Gastroesophageal sphincter (tissue), 4 donors: ENCODE measurements around the gene NR2F6. TPM values are rescaled to one million over a fixed set of nuclear protein-coding genes. Genes with fewer than 3 reads are reported as not detected.

Experiments used
- ATAC-seq: fragments of 150-250 bp; one replicate; pipeline ENCODE4 v1.9.1; 2016; ENCODE audit warnings: mild to moderate bottlenecking, moderate library complexity
- H3K27ac ChIP-seq, 4 donors: fragments of 200-600 bp; sonication (generic) in 3 of 4; 1 replicate in 3 of 4; 2 replicates in 1 of 4; pipeline ENCODE4 v1.5.1; 2016 to 2019
- H3K27me3 ChIP-seq: fragments of 200-600 bp; sonication (generic); one replicate; pipeline ENCODE4 v1.5.1; 2019
- H3K36me3 ChIP-seq, 2 donors: fragments of 200-600 bp; sonication (generic); one replicate each; pipeline ENCODE4 v1.5.1; 2019; ENCODE audit warnings: control low read depth in 1 of 2
- H3K4me1 ChIP-seq, 3 donors: fragments of 200-600 bp; sonication (generic); 1 replicate in 2 of 3; 2 replicates in 1 of 3; pipeline ENCODE4 v1.5.1; 2016 to 2019; ENCODE audit warnings: control low read depth in 2 of 3
- H3K4me3 ChIP-seq, 2 donors: fragments of 200-600 bp; sonication (generic); one replicate each; pipeline ENCODE4 v1.5.1; 2019; ENCODE audit warnings: mild to moderate bottlenecking in 1 of 2, moderate library complexity in 1 of 2
- H3K9me3 ChIP-seq, 3 donors: fragments of 200-600 bp; sonication (generic); one replicate each; pipeline ENCODE4 v1.5.1; 2017 to 2019; ENCODE audit warnings: control low read depth in 2 of 3
- CTCF ChIP-seq, 4 experiments: fragments of 200-600 bp in 2 of 4; fragments of 450-650 bp in 2 of 4; sonication (generic) in 1 of 4; IDR thresholded peaks; one replicate each; pipeline ENCODE4 v1.5.1; 2017 to 2019; ENCODE audit warnings: antibody characterized with exemption in 4 of 4, mild to moderate bottlenecking in 2 of 4, moderate library complexity in 2 of 4
- EP300 ChIP-seq: sonication (generic); formaldehyde crosslinking; IDR thresholded peaks from one replicate; pipeline ENCODE4 v1.6.1; 2017; ENCODE audit warnings: antibody characterized with exemption, mild to moderate bottlenecking
- POLR2A ChIP-seq, 2 donors: fragments of 450-650 bp; IDR thresholded peaks; one replicate each; pipeline ENCODE4 v1.6.1; 2017; ENCODE audit warnings: antibody characterized with exemption in 2 of 2, mild to moderate bottlenecking in 2 of 2, moderate library complexity in 1 of 2
- POLR2AphosphoS5 ChIP-seq: sonication (generic); formaldehyde crosslinking; IDR thresholded peaks from one replicate; pipeline ENCODE4 v1.6.1; 2017; ENCODE audit warnings: antibody characterized with exemption
- WGBS, 2 donors: methylation state at CpG; one replicate each; pipeline ENCODE4 v1.1.5; 2018; ENCODE audit warnings: low coverage in 1 of 2; 5-methylcytosine and 5-hydroxymethylcytosine counted together
- total RNA-seq, 4 donors: library from RNA; depleted of rRNA; stranded (reverse); fragments of >200 nt; gene quantifications; one replicate each; pipeline ENCODE4 v1.1.0, GENCODE V29; 2016

NR2F6 gene
- total RNA-seq: 10 to 100 TPM; 33.9 to 71.9 (median 60.2) TPM

- H3K27ac ChIP-seq: peak within 1 kb of the TSS; percentile 74 to 94 (median 86)
- TF ChIP-seq POLR2A (IDR thresholded peaks at IDR 0.05) (peak; percentile 23 to 54), EP300 (no peak), POLR2AphosphoS5 (peak; percentile 53)
- H3K4me1 ChIP-seq: peaks cover 0 to 62% (median 31%) of the 10 kb centered on the region in 3 donors
- H3K27me3 ChIP-seq: no peaks in the 10 kb centered on the region
- H3K9me3 ChIP-seq: no peaks in the 10 kb centered on the region
- WGBS, 2 donors: no CpG with 5 or more reads among the region's 72 CpGs
- peaks cover 0 to 3% of the 10 kb centered on the region in 2 donors for H3K36me3 ChIP-seq
- H3K4me3 ChIP-seq: peak within 1 kb of the TSS; percentile 92 to 93
- no peak for ATAC-seq
These were observed at the start of gene NR2F6 for GRCh38 chr19:17245535-17245984. NR2F6 (minus strand) TSS chr19:17245919; CDS start chr19:17245220, 699 bp downstream.

- Histone ChIP-seq H3K4me3 (no peak overlapping the region), H3K9me3 (no peaks in the 10 kb centered on the region), H3K27ac (peak overlapping the region in 1 of 4 donors; percentile 54), H3K36me3 (peaks cover 0 to 29% of the 10 kb centered on the region in 2 donors), H3K27me3 (no peaks in the 10 kb centered on the region), H3K4me1 (peaks cover 0 to 33% (median 7%) of the 10 kb centered on the region in 3 donors)
- TF ChIP-seq CTCF (IDR thresholded peaks at IDR 0.05) (no peak), EP300 (no peak), POLR2AphosphoS5 (no peak), POLR2A (IDR thresholded peaks at IDR 0.05) (no peak)
- no peak for ATAC-seq
- 71 to 85% methylated on average over 4 to 24 of the region's 48 CpGs for WGBS, 2 donors
These were observed 48.6 kb upstream of the NR2F6 start for GRCh38 chr19:17294051-17294891.

- TF ChIP-seq CTCF (IDR thresholded peaks at IDR 0.05) (no peak), POLR2A (IDR thresholded peaks at IDR 0.05) (no peak), EP300 (no peak), POLR2AphosphoS5 (no peak)
- Histone ChIP-seq H3K27me3 (no peaks in the 10 kb centered on the region), H3K4me3 (no peak overlapping the region), H3K9me3 (no peaks in the 10 kb centered on the region), H3K4me1 (peaks cover 0 to 36% (median 7%) of the 10 kb centered on the region in 3 donors), H3K36me3 (peaks cover 0 to 29% of the 10 kb centered on the region in 2 donors), H3K27ac (peak overlapping the region in 2 of 4 donors; percentile 54 to 86)
- no peak for ATAC-seq
- WGBS, 2 donors: 90% methylated on average over 8 to 13 of the region's 14 CpGs
These were observed 47.9 kb upstream of the NR2F6 start for GRCh38 chr19:17293605-17294004.

GRCh38 chr19:17292301-17293074 is 46.8 kb upstream of the NR2F6 start:
- peak overlapping the region; percentile 15 to 91 (median 84) for H3K27ac ChIP-seq
- peak overlapping the region; percentile 28 to 58 for H3K4me3 ChIP-seq
- no peaks in the 10 kb centered on the region for H3K27me3 ChIP-seq
- H3K36me3 ChIP-seq: peaks cover 0 to 20% of the 10 kb centered on the region in 2 donors
- H3K9me3 ChIP-seq: no peaks in the 10 kb centered on the region
- peak; percentile 94 for ATAC-seq
- WGBS, 2 donors: 0% methylated on average over 4 of the region's 46 CpGs; no CpG with 5 or more reads in 1 of the 2 donors
- TF ChIP-seq POLR2A (IDR thresholded peaks at IDR 0.05): no peak
- TF ChIP-seq CTCF (IDR thresholded peaks at IDR 0.05): peak in 3 of 4 experiments; percentile 68 to 72 (median 72)
- no peak for TF ChIP-seq EP300
- TF ChIP-seq POLR2AphosphoS5: peak; percentile 29
- H3K4me1 ChIP-seq: peaks cover 0 to 36% (median 7%) of the 10 kb centered on the region in 3 donors

GRCh38 chr19:17289489-17289888 is 43.8 kb upstream of the NR2F6 start:
- no peaks in the 10 kb centered on the region for H3K27me3 ChIP-seq
- H3K36me3 ChIP-seq: peaks cover 0 to 5% of the 10 kb centered on the region in 2 donors
- no peak overlapping the region for H3K4me3 ChIP-seq
- peaks cover 0 to 36% (median 7%) of the 10 kb centered on the region in 3 donors for H3K4me1 ChIP-seq
- TF ChIP-seq EP300 (no peak), POLR2A (IDR thresholded peaks at IDR 0.05) (no peak), CTCF (IDR thresholded peaks at IDR 0.05) (peak in 3 of 4 experiments; percentile 7 to 33 (median 19))
- peak; percentile 39 for ATAC-seq
- 8 to 11% methylated on average over 3 to 10 of the region's 22 CpGs for whole genome bisulfite sequencing, 2 donors
- no peak overlapping the region for H3K27ac ChIP-seq
- no peaks in the 10 kb centered on the region for H3K9me3 ChIP-seq
